Osteoblast (primary cell): ENCODE data around the gene DMXL2. TPM values are rescaled to one million over a fixed set of nuclear protein-coding genes. Genes with fewer than 3 reads are reported as not detected.

Experiments
- DNase-seq: peaks from one replicate; pipeline ENCODE4 v3.0.0; 2011; ENCODE audit warnings: low spot score, mixed read lengths; ENCODE audit not compliant: insufficient read length; ENCODE audit errors: missing footprints
- H2AFZ ChIP-seq: 2 replicates; pipeline ENCODE4 v1.6.0; 2011; ENCODE audit warnings: mild to moderate bottlenecking, low read length
- H3K27ac ChIP-seq: 2 replicates; pipeline ENCODE4 v1.5.1; 2011; ENCODE audit warnings: mild to moderate bottlenecking, low read depth, low read length, moderate library complexity
- H3K27me3 ChIP-seq: 2 replicates; pipeline ENCODE4 v1.6.0; 2012; ENCODE audit warnings: mild to moderate bottlenecking, control low read depth, inconsistent platforms, low read length, moderate library complexity; ENCODE audit not compliant: insufficient read depth
- H3K36me3 ChIP-seq: 2 replicates; pipeline ENCODE4 v1.5.1; 2011; ENCODE audit warnings: mild to moderate bottlenecking, low read length, control low read depth, moderate library complexity; ENCODE audit not compliant: insufficient read depth
- H3K4me1 ChIP-seq: 2 replicates; pipeline ENCODE4 v1.5.1; 2011; ENCODE audit warnings: mild to moderate bottlenecking, low read length, control low read depth, moderate library complexity; ENCODE audit not compliant: insufficient read depth
- H3K4me2 ChIP-seq: 2 replicates; pipeline ENCODE4 v1.6.0; 2011; ENCODE audit warnings: mild to moderate bottlenecking, low read length; ENCODE audit not compliant: insufficient read depth
- H3K4me3 ChIP-seq: fragments of 200-600 bp; sonication (generic); 3 replicates; pipeline ENCODE4 v1.5.1; 2012; ENCODE audit warnings: mild to moderate bottlenecking, low read length, inconsistent platforms; ENCODE audit not compliant: insufficient read depth
- H3K79me2 ChIP-seq: 2 replicates; pipeline ENCODE4 v1.6.0; 2012; ENCODE audit warnings: mild to moderate bottlenecking, low read length, control low read depth, inconsistent platforms; ENCODE audit not compliant: insufficient read depth
- H3K9me3 ChIP-seq: 2 replicates; pipeline ENCODE4 v1.5.1; 2011; ENCODE audit warnings: low read depth, low read length, control low read depth
- H4K20me1 ChIP-seq: 2 replicates; pipeline ENCODE4 v1.6.0; 2012; ENCODE audit warnings: mild to moderate bottlenecking, low read length, control low read depth; ENCODE audit not compliant: insufficient read depth
- CTCF ChIP-seq: IDR thresholded peaks from 2 replicates; pipeline ENCODE4 v1.5.1; 2011; ENCODE audit warnings: mild to moderate bottlenecking, low read depth, low read length, moderate library complexity; ENCODE audit errors: extremely low read depth
- total RNA-seq: library from RNA; depleted of rRNA; stranded (reverse); fragments of >200 nt; gene quantifications from 2 replicates; pipeline ENCODE4 v1.2.3, GENCODE V29; 2012

Gene DMXL2
- total RNA-seq, 1 donor: 37.3 TPM

GRCh38 chr15:51602484-51602883 lies 20.1 kb downstream of the DMXL2 start:
- H3K79me2 ChIP-seq: peaks cover 17% of the 10 kb centered on the region
- no peak overlapping the region for H3K4me2 ChIP-seq
- H3K36me3 ChIP-seq: no peaks in the 10 kb centered on the region
- H3K4me3 ChIP-seq: no peak overlapping the region
- peaks cover 7% of the 10 kb centered on the region for H4K20me1 ChIP-seq
- H3K27me3 ChIP-seq: no peaks in the 10 kb centered on the region
- no peak overlapping the region for H3K27ac ChIP-seq
- no peak overlapping the region for H2AFZ ChIP-seq
- TF ChIP-seq CTCF: no peak
- no peaks in the 10 kb centered on the region for H3K9me3 ChIP-seq
- H3K4me1 ChIP-seq: peaks cover 6% of the 10 kb centered on the region
- no peak for DNase-seq

- Histone ChIP-seq H3K4me2 (no peak overlapping the region), H3K79me2 (peaks cover 17% of the 10 kb centered on the region), H3K27ac (no peak overlapping the region), H4K20me1 (peaks cover 7% of the 10 kb centered on the region), H3K4me3 (no peak overlapping the region), H3K9me3 (no peaks in the 10 kb centered on the region), H2AFZ (no peak overlapping the region), H3K27me3 (no peaks in the 10 kb centered on the region), H3K36me3 (no peaks in the 10 kb centered on the region), H3K4me1 (peaks cover 6% of the 10 kb centered on the region)
- no peak for DNase-seq
- no peak for TF ChIP-seq CTCF
Measured at GRCh38 chr15:51601801-51602200, 20.8 kb downstream of the DMXL2 start.

GRCh38 chr15:51600114-51600513 lies 22.5 kb downstream of the DMXL2 start:
- no peaks in the 10 kb centered on the region for H3K36me3 ChIP-seq
- no peaks in the 10 kb centered on the region for H3K9me3 ChIP-seq
- peaks cover 15% of the 10 kb centered on the region for H3K79me2 ChIP-seq
- no peak overlapping the region for H3K27ac ChIP-seq
- peaks cover 6% of the 10 kb centered on the region for H3K4me1 ChIP-seq
- H3K4me2 ChIP-seq: no peak overlapping the region
- DNase-seq: peak; percentile 77
- no peak for TF ChIP-seq CTCF
- no peak overlapping the region for H3K4me3 ChIP-seq
- peaks cover 7% of the 10 kb centered on the region for H4K20me1 ChIP-seq
- no peak overlapping the region for H2AFZ ChIP-seq
- no peaks in the 10 kb centered on the region for H3K27me3 ChIP-seq

- Histone ChIP-seq H4K20me1 (peaks cover 8% of the 10 kb centered on the region), H3K27ac (no peak overlapping the region), H3K36me3 (no peaks in the 10 kb centered on the region), H3K79me2 (peaks cover 6% of the 10 kb centered on the region), H3K27me3 (no peaks in the 10 kb centered on the region), H3K4me1 (no peaks in the 10 kb centered on the region), H2AFZ (no peak overlapping the region), H3K4me2 (no peak overlapping the region), H3K4me3 (no peak overlapping the region), H3K9me3 (no peaks in the 10 kb centered on the region)
- DNase-seq: no peak
- TF ChIP-seq CTCF: no peak
Measured at GRCh38 chr15:51589881-51590568, 32.5 kb downstream of the DMXL2 start.
